Measurements from ENCODE around the gene CUL4B.
"Not testable (repeated sequence)": the region's sequence is repeated elsewhere in the genome, so short reads cannot be mapped to it uniquely, and the experiment has no call there.

GRCh38 chrX:120490119-120490518 lies 70.6 kb downstream of the CUL4B start:
- TF ChIP-seq EZH2 (IDR thresholded peaks at IDR 0.05; ENCODE audit: borderline replicate concordance); CTCF (IDR thresholded peaks at IDR 0.05; ENCODE audit: poor library complexity): not testable (repeated sequence)
